Right lobe of liver (tissue), 6 donors: ENCODE results near the gene RUBCN. TPM values are rescaled to one million over a fixed set of nuclear protein-coding genes. Genes with fewer than 3 reads are reported as not detected.

Source experiments
- ATAC-seq, 4 donors: fragments of 200-7000 bp; cut with Tn5 transposase; one replicate each; pipeline ENCODE4 v1.9.1; 2020; ENCODE audit warnings: mild to moderate bottlenecking in 4 of 4, moderate library complexity in 4 of 4
- DNase-seq, 3 donors: peaks; one replicate each; pipeline ENCODE4 v3.0.0-alpha.2; 2020
- H3K27ac ChIP-seq, 3 donors: fragments of 200-600 bp; one replicate each; pipeline ENCODE4 v1.8.0; 2022
- H3K27me3 ChIP-seq, 2 donors: fragments of 200-600 bp; one replicate each; pipeline ENCODE4 v1.8.0; 2022
- H3K36me3 ChIP-seq, 4 donors: fragments of 200-600 bp; sonication (generic) in 1 of 4; one replicate each; pipeline versions ENCODE4 v1.5.1 to v1.8.0; 2017 to 2022; ENCODE audit warnings: control low read depth in 1 of 4
- H3K4me1 ChIP-seq, 4 donors: fragments of 200-600 bp; sonication (generic) in 1 of 4; one replicate each; pipeline versions ENCODE4 v1.5.1 to v1.8.0; 2017 to 2022; ENCODE audit warnings: control low read depth in 1 of 4
- H3K4me3 ChIP-seq, 3 donors: fragments of 200-600 bp; one replicate each; pipeline ENCODE4 v1.8.0; 2022
- H3K9me3 ChIP-seq, 4 donors: fragments of 200-600 bp; sonication (generic) in 1 of 4; one replicate each; pipeline versions ENCODE4 v1.5.1 to v1.8.0; 2017 to 2022; ENCODE audit warnings: control low read depth in 1 of 4
- CTCF ChIP-seq, 4 donors: fragments of 200-600 bp in 3 of 4; fragments of 450-650 bp in 1 of 4; IDR thresholded peaks; one replicate each; pipeline versions ENCODE4 v1.5.1 to v1.8.0; 2016 to 2022; ENCODE audit warnings: antibody characterized with exemption in 4 of 4, mild to moderate bottlenecking in 2 of 4
- POLR2A ChIP-seq: fragments of 450-650 bp; IDR thresholded peaks from one replicate; pipeline ENCODE4 v1.6.1; 2017; ENCODE audit warnings: antibody characterized with exemption, mild to moderate bottlenecking
- WGBS: methylation state at CpG from one replicate; pipeline ENCODE4 v1.1.6; 2018; ENCODE audit warnings: low coverage, low lambda C conversion rate; ENCODE audit not compliant: insufficient coverage; ENCODE audit errors: missing lambda C conversion rate; 5-methylcytosine and 5-hydroxymethylcytosine counted together
- intact Hi-C, 2 donors: fragments of 100-400 bp; cut with DNase I; formaldehyde crosslinking; loops; one replicate each; pipeline versions ENCODE4 v1.11.2 to v1.14.1; 2022
- long read RNA-seq: library from polyadenylated mRNA; unstranded; transcript quantifications from one replicate; pipeline ENCODE4 v2.0.0, GENCODE V29; 2019
- total RNA-seq, 6 experiments: library from RNA; depleted of rRNA in 2 of 6; stranded (reverse); fragments of >200 nt in 2 of 6; fragmentation: NEBNext Ultra II Directional in 3 of 6; extraction: Animal tissue kit (Norgen Biotek cat#: 25700) in 3 of 6; gene quantifications; one replicate each; pipeline versions ENCODE4 v1.1.0 to v1.2.4, GENCODE V29; 2016 to 2023
- donor health status: DM: no; HTN: yes; CAD: no.
- donor health status: DM: no; HTN: no; CAD: no.
- donor health status: DM: no; HTN: no; CAD: no.
- donor health status: DM: no; HTN: yes; CAD: no.
- donor health status: DM: no; HTN: yes; CAD: no.

The RUBCN gene
- total RNA-seq: 10 to 100 TPM in 2 of 6 experiments, 1 to 10 TPM in 4; 6.4 to 19.4 (median 7.7) TPM
- long read RNA-seq: 0 reads

- H3K4me3 ChIP-seq: peak within 1 kb of the TSS; percentile 83 to 93 (median 92)
- H3K4me1 ChIP-seq: peaks cover 0 to 17% (median 0%) of the 10 kb centered on the region in 4 donors
- H3K27ac ChIP-seq: peak within 1 kb of the TSS; percentile 40 to 76 (median 73)
- DNase-seq (peak; percentile 97 to 98 (median 97)), ATAC-seq (peak; percentile 97 to 99 (median 98))
- no peaks in the 10 kb centered on the region for H3K27me3 ChIP-seq
- intact Hi-C loops: no loop called here
- TF ChIP-seq POLR2A: peak; percentile 75
- no peak for TF ChIP-seq CTCF (IDR thresholded peaks at IDR 0.05)
- H3K36me3 ChIP-seq: no peaks in the 10 kb centered on the region
- no peaks in the 10 kb centered on the region for H3K9me3 ChIP-seq
- under 1% methylated on average over 62 of the region's 92 CpGs for WGBS
Measured at GRCh38 chr3:197736491-197737318, at the start of gene RUBCN. TSS of gene RUBCN (minus strand) at chr3:197736904. CDS start at chr3:197736719, 185 bp downstream.

GRCh38 chr3:197784019-197784585, 47.4 kb upstream of the RUBCN start:
- H3K27me3 ChIP-seq: no peaks in the 10 kb centered on the region
- no peaks in the 10 kb centered on the region for H3K4me1 ChIP-seq
- H3K36me3 ChIP-seq: peaks cover 0 to 38% (median 6%) of the 10 kb centered on the region in 4 donors
- DNase-seq (no peak), ATAC-seq (no peak)
- no peaks in the 10 kb centered on the region for H3K9me3 ChIP-seq
- no peak overlapping the region for H3K27ac ChIP-seq
- no peak for TF ChIP-seq POLR2A
- TF ChIP-seq CTCF (IDR thresholded peaks at IDR 0.05): no peak
- H3K4me3 ChIP-seq: no peak overlapping the region
- intact Hi-C loops: no loop called here
- WGBS: 88% methylated on average over 7 of the region's 7 CpGs

GRCh38 chr3:197782230-197782629, 45.5 kb upstream of the RUBCN start:
- intact Hi-C loops: no loop called here
- DNase-seq (no peak), ATAC-seq (no peak)
- Histone ChIP-seq H3K36me3 (peaks cover 0 to 57% (median 12%) of the 10 kb centered on the region in 4 donors), H3K27ac (no peak overlapping the region), H3K27me3 (no peaks in the 10 kb centered on the region), H3K4me1 (no peaks in the 10 kb centered on the region), H3K4me3 (no peak overlapping the region), H3K9me3 (no peaks in the 10 kb centered on the region)
- TF ChIP-seq POLR2A (no peak), CTCF (IDR thresholded peaks at IDR 0.05) (no peak)
- 77% methylated on average over 4 of the region's 4 CpGs for WGBS

GRCh38 chr3:197775317-197775716, 38.6 kb upstream of the RUBCN start:
- DNase-seq (no peak), ATAC-seq (no peak)
- Histone ChIP-seq H3K27me3 (no peaks in the 10 kb centered on the region), H3K4me1 (no peaks in the 10 kb centered on the region), H3K27ac (no peak overlapping the region), H3K9me3 (no peaks in the 10 kb centered on the region), H3K36me3 (peaks cover 0 to 77% (median 19%) of the 10 kb centered on the region in 4 donors), H3K4me3 (no peak overlapping the region)
- WGBS: 89% methylated on average over 7 of the region's 7 CpGs
- TF ChIP-seq CTCF (IDR thresholded peaks at IDR 0.05) (no peak), POLR2A (no peak)
- intact Hi-C loops: no loop called here
